ENCODE results near the gene RNASET2. TPM values are rescaled to one million over a fixed set of nuclear protein-coding genes. Genes with fewer than 3 reads are reported as not detected.
A peak's percentile ranks its signal among the peaks of the same experiment; 100 is the strongest.

The RNASET2 gene
- total RNA-seq, 1 experiment from 2014 or later: 40.0 TPM

DNA sequence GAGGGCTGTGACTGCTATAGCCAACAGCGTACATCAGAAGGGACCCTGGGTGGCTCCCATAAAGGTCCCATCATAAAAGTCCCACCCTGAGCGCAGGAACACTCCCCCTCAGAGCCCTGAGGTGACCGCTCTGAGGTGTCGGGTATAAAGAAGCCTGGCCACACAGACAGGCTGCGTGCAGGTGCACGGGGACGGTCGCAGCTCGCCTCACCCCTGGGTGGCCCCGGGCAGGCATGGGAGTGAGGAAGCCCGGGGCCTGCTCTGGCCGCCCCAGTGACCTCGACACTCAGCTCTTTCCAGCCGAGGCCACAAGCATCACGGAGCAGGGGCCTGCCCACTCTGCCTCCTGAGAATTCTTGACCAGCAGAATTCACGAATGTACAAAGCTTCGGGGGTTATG, 14.4 kb upstream of the RNASET2 start:
- DNase-seq (ENCODE audit: extremely low read depth, low read depth): no peak

DNA sequence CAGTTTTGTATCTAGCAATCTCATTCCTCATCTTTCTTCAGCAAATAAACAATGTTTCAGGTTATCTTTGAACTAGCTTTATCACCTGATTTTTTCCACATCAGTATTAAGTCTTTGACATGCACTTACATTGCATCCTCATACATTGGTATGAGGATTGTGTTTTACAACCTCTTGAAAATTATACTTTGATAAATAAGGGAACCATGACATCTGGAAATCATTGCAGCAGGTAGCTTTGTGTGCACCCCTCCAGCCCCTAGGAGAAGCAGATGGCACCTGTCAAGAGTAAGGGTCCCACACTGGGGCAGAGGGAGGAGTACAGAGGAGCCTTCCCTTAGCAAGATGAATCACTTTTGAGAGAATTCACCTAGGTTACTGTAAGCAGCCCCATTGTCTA, 13.7 kb upstream of the RNASET2 start:
- DNase-seq (ENCODE audit: extremely low read depth, low read depth): no peak

DNA sequence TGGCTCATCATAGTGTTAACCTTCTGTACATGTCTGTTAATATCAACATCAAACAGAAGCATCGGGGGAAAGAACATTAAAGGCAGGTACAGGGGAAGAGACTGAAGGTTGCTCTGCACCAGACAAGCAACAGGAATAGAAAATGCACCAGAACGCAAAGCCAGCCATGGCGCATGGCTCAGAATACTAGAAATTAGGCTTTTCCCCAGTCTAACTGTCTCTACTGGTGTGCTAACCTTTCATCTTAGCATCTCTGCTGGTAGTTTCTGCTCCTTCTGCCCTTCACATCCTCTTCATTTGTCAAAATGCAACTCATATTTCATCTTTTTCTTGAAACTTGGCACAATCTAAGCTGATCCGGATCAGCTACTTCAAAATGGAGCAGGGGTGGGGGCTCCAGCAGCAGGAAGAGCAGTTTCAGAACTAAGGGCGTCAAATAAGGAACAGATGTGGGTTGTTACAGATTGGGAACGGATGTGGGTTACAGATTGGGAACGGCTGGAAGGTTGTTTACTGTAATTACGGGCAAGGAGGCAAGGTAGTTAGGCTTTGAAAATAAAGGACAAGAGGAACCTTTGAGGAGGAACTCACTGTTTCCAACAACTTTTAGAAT, 13.1 kb upstream of the RNASET2 start:
- DNase-seq (ENCODE audit: extremely low read depth, low read depth): no peak

DNA sequence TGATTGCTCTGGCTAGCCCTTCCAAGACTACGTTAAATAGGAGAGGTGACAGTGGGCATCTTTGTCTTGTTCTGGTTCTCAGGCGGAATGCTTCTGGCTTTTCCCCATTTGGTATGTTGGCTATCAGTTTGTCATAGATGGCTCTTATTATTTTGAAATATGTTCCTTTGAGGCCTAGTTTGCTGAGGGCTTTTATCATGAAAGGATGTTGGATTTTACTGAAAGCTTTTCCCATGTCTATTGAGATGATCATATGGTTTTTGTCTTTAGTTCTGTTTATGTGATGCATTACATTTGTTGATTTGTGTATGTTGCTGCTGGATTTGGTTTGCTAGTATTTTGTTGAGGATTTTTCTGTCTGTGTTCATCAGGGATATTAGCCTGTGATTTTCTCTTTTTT, 9.9 kb upstream of the RNASET2 start:
- DNase-seq (ENCODE audit: extremely low read depth, low read depth): no peak

DNA sequence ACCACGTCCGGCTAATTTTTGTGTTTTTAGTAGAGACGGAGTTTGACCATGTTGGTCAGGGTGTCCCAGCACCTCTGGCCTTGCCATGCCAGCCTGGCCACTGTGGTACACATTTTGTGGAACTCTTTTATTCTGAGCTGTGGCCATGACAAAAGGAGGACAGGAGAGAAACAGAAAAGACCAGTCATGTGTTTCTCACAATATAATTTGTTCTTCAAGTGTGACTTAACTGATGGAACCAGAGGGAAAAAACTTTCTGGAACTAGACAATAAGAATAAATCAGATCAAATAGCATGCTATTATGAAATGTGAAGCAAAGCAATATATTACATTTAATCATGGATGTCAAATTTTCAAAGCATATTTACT, 4.2 kb upstream of the RNASET2 start:
- DNase-seq (ENCODE audit: extremely low read depth, low read depth): no peak

DNA sequence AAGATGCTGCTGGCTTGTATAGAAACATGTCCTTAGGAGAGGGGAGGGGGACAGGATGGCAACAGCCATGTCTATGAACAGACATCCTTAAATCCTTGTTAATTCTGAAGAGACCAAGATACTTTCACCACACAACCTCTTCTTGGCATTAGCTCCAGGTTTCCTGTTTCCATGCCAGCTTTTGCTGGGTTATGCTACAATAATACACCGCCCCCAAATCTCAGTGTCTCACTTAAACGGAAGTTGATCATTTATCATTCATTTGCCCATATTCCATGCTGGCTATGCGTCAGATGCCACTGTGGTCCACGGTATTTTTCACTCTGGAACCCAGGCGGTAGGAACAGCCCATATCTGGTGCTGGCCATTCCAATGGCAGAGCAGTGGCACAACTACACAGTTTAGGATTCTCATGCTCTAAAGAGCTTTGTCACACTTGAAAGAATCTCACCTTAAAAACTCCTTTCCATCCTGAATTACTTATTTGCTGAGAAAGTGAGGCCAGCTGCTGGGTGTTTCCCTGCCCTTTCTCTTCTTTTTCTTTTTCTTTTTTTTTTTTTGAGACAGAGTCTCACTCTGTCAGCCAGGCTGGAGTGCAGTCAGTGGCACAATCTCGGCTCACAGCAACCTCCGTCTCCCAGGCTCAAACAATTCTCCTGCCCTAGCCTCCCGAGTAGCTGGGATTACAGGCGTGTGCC, 3.7 kb upstream of the RNASET2 start:
- no peak for DNase-seq (ENCODE audit: extremely low read depth, low read depth)

DNA sequence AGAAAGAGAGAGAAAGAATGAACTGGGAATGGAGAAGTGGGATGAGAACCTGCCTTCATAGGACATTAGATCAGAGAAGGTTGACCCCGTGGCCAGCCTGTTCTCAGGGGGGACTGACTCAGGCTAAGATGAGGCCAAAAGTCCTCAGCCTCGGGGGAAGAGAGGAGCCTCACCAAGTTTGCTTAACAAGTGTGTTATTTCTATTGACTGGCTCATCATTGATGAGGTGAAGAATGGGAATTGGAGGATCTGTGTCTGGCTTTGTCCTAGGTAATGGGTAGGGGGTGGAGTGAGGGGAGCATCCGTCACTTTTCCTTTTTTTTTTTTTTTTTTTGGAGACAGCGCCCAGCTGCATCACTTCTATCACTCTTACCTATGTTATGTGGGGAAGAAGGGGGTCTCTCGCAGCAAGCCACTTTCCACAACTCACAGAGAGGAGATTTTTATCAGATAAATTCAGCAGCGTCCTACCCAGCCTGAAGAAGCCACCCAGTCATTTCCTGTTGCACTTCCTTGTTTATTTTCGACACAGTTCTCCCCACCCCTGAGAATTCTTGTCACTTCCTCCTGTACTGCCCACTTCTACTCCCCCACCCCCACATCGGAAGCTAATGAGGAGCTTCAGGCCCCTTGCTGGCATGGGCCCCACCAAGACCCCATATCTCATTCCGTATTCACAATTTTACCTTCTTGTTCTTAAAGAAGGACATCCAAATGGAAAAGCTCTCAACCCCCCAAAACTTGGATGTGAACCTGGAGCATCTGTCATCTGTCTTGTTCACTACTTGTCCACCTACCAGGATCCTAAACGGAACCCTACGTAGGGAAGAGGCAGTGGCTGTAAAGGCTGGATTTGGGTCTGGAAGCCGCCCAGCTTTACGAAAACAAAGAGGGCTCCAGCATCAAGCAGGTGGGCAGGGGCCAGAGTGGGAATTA, 2.8 kb upstream of the RNASET2 start:
- no peak for DNase-seq (ENCODE audit: extremely low read depth, low read depth)

DNA sequence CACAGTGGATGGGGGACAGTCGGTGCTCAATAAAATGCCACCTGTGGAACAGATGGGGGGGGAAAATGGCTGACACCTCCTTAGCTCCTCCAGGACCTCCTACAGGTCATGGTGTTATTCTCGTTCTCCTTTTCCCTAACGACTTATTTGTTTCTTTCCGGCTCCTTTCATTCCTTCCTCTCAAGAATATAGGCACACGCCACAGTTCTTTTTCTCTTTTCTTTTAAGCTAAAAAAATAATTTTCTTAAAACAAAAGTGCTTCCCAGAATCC, 1.4 kb upstream of the RNASET2 start:
- no peak for DNase-seq (ENCODE audit: extremely low read depth, low read depth)

DNA sequence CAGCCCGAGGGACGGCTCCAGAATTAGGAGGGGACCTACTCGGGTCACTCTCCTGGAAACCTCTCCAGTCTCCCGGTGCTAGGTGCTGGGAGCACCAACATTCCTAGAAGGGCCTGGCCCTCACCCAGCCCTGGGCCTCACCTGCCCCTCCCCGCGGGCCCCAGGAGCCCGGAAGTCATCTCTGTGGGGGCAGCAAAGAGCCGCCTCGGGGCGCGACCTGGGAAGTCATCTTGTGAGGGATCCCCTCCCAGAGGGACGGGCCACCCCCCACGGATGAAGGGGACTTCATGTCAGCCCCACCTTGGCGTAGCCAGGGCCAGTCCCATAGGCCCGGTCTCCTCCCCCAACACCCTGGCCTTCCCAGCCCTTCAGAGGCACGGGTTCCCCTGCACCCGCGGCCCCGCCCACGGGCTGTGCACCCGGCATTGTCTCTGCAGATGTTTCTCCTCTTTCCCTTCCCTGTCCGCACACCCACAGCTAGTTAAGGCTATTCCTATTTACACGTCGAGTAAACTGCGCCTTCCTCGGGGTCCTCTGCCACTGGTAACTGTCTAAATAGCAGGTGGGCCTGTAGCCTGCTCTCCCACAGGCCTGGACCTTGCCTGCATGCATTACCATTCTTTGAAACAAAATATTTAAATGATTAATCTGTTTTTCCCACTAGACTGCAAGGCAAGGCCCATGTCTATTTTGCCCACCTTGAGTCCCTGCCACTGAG, 896 bp upstream of the RNASET2 start:
- DNase-seq (ENCODE audit: extremely low read depth, low read depth): no peak

DNA sequence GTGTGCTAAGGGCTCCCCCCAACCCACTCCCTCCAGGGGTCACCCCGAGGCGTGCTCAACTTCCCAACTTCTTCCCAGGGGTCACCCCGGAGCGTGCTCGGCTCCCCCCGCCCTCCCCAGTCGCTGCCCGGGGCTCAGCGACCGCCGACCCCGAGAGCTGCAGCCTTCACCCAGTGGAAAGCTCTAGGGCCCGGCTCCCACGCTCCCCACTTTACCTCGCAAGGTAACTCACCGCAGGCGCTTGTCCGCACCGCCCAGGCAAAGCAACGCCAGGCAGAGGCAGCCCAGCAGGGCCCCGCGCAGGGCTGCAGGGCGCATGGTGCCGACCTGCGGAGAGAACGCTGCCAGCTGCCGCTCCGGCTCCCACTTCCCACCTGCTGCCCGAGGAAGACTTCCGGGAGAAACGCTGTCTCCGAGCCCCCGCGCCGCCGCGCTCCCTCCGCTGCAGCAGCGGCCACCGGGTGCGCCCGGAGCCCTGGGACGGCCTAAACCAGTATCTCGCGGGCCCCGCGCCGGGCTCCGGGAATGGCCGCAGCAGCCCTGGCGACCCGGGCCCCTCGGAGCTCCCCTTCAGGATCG, 396 bp downstream of the RNASET2 start:
- DNase-seq (ENCODE audit: extremely low read depth, low read depth): no peak

DNA sequence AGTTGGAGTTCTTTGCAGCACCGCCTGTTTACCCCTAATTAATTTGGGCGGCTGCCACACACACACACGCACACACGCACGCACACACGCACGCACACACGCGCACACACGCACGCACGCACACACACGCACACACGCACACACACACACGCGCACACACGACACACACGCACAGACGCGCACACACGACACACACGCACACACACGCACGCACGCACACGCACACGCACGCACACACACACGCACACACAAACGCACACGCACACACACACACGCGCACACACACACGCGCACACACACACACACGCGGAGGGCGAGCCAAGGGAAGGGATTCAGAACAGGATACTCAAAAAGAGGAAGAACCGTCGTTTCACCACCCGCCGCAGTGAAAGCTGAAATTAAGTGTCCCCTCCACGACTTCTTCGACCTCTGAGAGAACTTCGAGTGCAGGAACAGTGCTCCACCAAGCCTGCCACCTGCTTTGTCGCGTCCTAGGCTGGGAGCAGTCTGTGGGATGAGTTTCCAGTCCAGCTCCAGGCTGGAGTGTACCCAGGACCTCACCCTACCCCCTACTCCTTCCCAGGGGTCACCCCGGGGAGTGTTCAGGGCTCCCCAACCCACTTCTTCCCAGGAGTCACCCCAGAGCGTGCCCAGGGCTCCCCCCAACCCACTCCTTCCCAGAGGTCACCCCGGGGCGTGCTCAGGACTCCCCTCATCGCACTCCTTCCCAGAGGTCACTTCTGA, 1.1 kb downstream of the RNASET2 start:
- DNase-seq (ENCODE audit: extremely low read depth, low read depth): no peak

DNA sequence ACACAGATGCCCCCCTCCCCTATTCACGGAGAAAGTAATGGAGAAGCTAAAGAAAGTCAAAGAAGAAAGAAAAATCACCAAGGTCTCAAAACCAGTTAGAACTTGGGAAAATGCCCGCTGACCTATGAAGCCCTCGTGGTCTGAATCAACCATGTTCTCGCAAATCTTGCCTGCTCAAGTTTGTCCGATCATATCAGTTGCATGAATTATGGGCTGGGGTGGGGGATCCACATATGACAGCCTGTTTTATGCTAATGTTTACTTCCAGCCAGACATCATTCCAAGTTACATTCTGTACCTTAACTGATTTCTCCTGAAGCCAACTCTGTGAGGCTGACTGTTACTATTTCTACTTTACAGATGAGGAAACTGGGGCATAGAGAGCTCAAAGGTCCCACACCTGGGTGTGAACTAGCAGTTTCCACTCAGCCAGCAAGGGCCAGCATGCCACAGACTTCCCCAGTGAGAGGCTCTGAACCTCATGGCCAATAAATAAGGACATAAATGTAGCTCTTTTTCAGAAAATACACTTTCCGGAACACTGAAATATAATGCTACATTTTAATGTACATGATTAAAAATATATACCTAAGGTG, 2.1 kb downstream of the RNASET2 start:
- DNase-seq (ENCODE audit: extremely low read depth, low read depth): no peak

DNA sequence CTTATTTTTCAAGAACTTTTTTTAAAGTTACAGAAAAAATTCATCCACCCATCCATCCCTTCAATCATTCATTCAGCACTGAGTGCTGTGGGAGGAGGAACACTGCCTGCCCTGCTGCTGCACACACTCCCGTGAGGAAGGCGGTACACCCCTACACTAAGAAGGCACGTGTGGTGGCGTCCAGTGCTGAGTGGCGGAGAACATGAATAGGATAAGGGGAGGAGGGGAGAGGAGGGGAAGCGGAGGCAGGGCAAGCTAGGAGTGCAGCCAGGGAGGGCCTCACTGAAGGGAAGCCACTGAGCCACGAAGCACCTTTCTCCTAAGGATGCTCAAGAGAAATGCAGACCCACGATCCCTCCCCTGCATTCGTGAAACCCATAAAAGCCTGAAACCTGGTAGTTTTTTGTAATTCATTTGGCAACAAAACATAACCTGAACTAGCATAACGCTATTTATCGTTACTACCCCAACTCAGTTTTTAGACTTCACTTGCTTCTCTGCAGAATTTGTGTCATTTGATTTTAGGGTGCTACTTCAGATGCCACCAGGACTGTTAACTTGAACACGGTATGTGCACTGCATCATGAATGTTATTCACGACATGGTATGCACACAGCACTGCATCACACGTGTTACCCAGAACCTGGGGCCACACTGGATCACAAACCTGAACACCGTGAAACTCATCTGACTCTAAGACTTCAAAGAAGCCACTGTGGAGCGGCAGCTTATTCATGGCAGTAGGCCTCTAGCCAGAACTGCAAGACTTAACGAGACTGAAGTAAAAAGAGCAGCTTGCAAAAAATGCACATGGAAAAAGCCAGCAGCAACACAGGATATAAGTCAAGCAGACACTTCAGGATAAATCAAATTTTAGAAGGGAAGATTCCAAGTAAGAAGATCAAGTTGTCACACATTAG, 3.5 kb downstream of the RNASET2 start:
- no peak for DNase-seq (ENCODE audit: extremely low read depth, low read depth)

DNA sequence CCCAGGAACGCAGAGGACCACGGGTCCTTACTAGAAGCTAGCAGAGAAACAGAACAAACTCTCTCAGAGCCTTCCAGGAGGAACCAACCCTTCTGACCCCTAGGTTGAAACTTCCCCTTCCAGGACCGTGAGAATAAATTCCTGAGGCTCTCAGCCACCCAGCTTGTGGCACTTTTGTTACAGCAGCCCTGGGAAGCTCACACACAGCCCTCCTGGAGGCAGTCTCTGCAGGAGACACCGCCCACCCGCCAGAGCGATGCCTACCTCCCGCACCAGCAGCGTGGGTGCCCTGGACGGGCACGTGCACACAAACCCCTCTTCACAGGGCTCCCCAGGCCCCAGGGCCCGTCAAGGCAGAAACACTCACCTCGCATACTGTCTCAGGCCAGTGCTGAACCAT, 4.2 kb downstream of the RNASET2 start:
- no peak for DNase-seq (ENCODE audit: extremely low read depth, low read depth)

DNA sequence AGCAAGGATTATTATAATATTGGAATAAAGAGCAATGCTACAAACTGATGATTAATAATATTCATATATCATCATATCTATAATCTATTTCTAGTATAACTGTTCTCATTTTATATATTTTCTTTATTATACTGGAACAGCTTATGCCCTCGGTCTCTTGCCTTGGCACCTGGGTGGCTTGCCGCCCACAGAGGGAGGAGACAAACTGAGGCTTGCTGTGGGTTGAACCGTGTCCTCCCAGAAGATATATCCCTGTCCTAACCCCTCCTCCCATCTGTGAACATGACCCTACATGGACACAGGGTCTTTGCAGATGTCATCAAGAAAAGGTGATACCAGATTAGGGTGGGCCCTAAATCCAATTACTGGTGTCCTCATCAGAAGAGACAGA, 4.7 kb downstream of the RNASET2 start:
- DNase-seq (ENCODE audit: extremely low read depth, low read depth): no peak

DNA sequence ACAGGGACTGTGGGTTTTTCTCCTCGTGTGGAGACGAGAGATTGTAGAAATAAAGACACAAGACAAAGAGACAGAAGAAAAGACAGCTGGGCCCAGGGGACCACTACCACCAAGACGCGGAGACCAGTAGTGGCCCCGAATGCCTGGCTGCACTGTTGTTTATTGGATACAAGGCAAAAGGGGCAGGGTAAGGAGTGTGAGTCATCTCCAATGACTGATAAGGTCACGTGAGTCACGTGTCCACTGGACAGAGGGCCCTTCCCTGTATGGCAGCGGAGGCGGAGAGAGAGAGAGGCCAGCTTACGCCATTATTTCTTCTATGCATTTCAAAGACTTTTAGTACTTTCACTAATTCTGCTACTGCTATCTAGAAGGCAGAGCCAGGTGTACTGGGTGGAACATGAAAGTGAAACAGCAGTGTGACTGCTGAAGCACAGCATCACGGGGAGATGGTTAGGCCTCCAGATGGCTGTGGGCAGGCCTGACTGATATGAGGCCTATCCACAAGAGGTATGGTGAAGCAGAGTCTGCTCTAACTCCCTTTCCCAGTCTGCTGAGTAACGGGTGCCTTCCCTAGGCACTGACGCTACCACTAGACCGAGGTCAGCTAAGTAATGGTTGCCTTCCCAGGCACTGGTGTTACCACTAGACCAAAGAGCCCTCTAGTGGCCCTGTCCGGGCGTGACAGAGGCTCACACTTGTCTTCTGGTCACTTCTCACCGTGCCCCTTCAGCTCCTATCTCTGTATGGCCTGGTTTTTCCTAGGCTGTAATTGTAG, 5.3 kb downstream of the RNASET2 start:
- peak; percentile 43 for DNase-seq (ENCODE audit: extremely low read depth, low read depth)

DNA sequence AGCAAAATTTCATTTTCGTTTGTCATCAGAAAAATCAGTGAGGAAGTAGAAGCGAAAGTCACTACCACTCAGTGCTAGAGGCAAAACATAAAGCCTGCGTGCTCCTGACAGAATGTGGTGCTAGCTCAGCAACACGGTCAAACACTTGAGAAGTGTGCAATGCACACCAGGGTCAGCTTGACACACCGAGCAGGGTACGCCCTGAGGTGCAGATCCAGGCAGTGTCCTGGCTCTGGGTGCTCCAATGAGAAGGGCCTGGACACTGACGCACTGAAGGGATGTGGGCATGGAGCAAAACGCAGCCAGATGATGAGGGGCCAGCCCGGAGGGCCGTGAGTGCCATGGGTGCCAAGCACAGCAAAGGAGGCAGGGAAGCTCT, 5.9 kb downstream of the RNASET2 start:
- no peak for DNase-seq (ENCODE audit: extremely low read depth, low read depth)
